Duodenal mucosa (tissue), 2 donors: Measurements from ENCODE around the gene NAV3.

Source experiments
- H3K27ac ChIP-seq: one replicate; pipeline ENCODE4 v1.7.0; 2013; ENCODE audit warnings: low read depth, low read length
- H3K27me3 ChIP-seq, 2 donors: one replicate each; pipeline ENCODE4 v1.7.0; 2013; ENCODE audit warnings: low read length in 2 of 2, control low read depth in 1 of 2; ENCODE audit not compliant: insufficient read depth in 2 of 2, control insufficient read depth in 1 of 2
- H3K36me3 ChIP-seq, 2 donors: one replicate each; pipeline ENCODE4 v1.7.0; 2013; ENCODE audit warnings: low read length in 2 of 2, control low read depth in 1 of 2; ENCODE audit not compliant: insufficient read depth in 2 of 2, control insufficient read depth in 1 of 2
- H3K4me1 ChIP-seq, 2 donors: one replicate each; pipeline ENCODE4 v1.7.0; 2013; ENCODE audit warnings: low read length in 2 of 2, control low read depth in 1 of 2; ENCODE audit not compliant: insufficient read depth in 2 of 2, control insufficient read depth in 1 of 2
- H3K4me3 ChIP-seq, 2 donors: one replicate each; pipeline ENCODE4 v1.7.0; 2013; ENCODE audit warnings: low read length in 2 of 2, low read depth in 1 of 2
- H3K9ac ChIP-seq, 2 donors: one replicate each; pipeline ENCODE4 v1.7.0; 2013; ENCODE audit warnings: low read length in 2 of 2, low read depth in 1 of 2
- H3K9me3 ChIP-seq, 2 donors: one replicate each; pipeline ENCODE4 v1.7.0; 2013; ENCODE audit warnings: low read length in 2 of 2, control low read depth in 1 of 2; ENCODE audit not compliant: control insufficient read depth in 1 of 2

Gene NAV3

GRCh38 chr12:77878901-77879300 is 48.2 kb downstream of the NAV3 start:
- Histone ChIP-seq H3K4me3 (no peak overlapping the region), H3K27me3 (no peaks in the 10 kb centered on the region), H3K36me3 (no peaks in the 10 kb centered on the region), H3K4me1 (no peaks in the 10 kb centered on the region), H3K27ac (no peak overlapping the region), H3K9ac (no peak overlapping the region), H3K9me3 (no peaks in the 10 kb centered on the region)

- Histone ChIP-seq H3K27me3 (no peaks in the 10 kb centered on the region), H3K4me3 (no peak overlapping the region), H3K36me3 (no peaks in the 10 kb centered on the region), H3K9ac (no peak overlapping the region), H3K4me1 (no peaks in the 10 kb centered on the region), H3K9me3 (no peaks in the 10 kb centered on the region), H3K27ac (no peak overlapping the region)
Observed at GRCh38 chr12:77882709-77883108, 52.0 kb downstream of the NAV3 start.

- Histone ChIP-seq H3K27ac (no peak overlapping the region), H3K4me1 (peaks cover 0 to 3% of the 10 kb centered on the region in 2 donors), H3K36me3 (no peaks in the 10 kb centered on the region)
Observed at GRCh38 chr12:77888611-77889010, 57.9 kb downstream of the NAV3 start.

GRCh38 chr12:77891518-77892147 is 60.9 kb downstream of the NAV3 start:
- peaks cover 0 to 6% of the 10 kb centered on the region in 2 donors for H3K4me1 ChIP-seq
- no peaks in the 10 kb centered on the region for H3K9me3 ChIP-seq
- H3K36me3 ChIP-seq = no peaks in the 10 kb centered on the region
- H3K27me3 ChIP-seq = no peaks in the 10 kb centered on the region
- H3K4me3 ChIP-seq = no peak overlapping the region
- H3K9ac ChIP-seq = no peak overlapping the region
- H3K27ac ChIP-seq = no peak overlapping the region

More at GRCh38 chr12:77888611-77889010, 57.9 kb downstream of the NAV3 start:
- Histone ChIP-seq H3K9ac (no peak overlapping the region), H3K9me3 (no peaks in the 10 kb centered on the region), H3K4me3 (no peak overlapping the region), H3K27me3 (no peaks in the 10 kb centered on the region)

GRCh38 chr12:77893918-77894317 is 63.2 kb downstream of the NAV3 start:
- H3K27me3 ChIP-seq = no peaks in the 10 kb centered on the region
- H3K9me3 ChIP-seq = no peaks in the 10 kb centered on the region
- H3K4me1 ChIP-seq = peaks cover 0 to 6% of the 10 kb centered on the region in 2 donors
- H3K36me3 ChIP-seq = no peaks in the 10 kb centered on the region
- H3K4me3 ChIP-seq = no peak overlapping the region
- H3K27ac ChIP-seq = no peak overlapping the region
- no peak overlapping the region for H3K9ac ChIP-seq

GRCh38 chr12:77894556-77894955 is 63.9 kb downstream of the NAV3 start:
- no peak overlapping the region for H3K27ac ChIP-seq

GRCh38 chr12:77895699-77896098 is 65.0 kb downstream of the NAV3 start:
- Histone ChIP-seq H3K9ac (no peak overlapping the region), H3K4me1 (peaks cover 0 to 6% of the 10 kb centered on the region in 2 donors), H3K27ac (no peak overlapping the region), H3K27me3 (no peaks in the 10 kb centered on the region), H3K36me3 (no peaks in the 10 kb centered on the region), H3K9me3 (no peaks in the 10 kb centered on the region), H3K4me3 (no peak overlapping the region)

More at GRCh38 chr12:77894556-77894955, 63.9 kb downstream of the NAV3 start:
- H3K4me1 ChIP-seq = peaks cover 0 to 6% of the 10 kb centered on the region in 2 donors
- H3K36me3 ChIP-seq = no peaks in the 10 kb centered on the region
- H3K27me3 ChIP-seq = no peaks in the 10 kb centered on the region
- H3K9me3 ChIP-seq = no peaks in the 10 kb centered on the region
- H3K9ac ChIP-seq = no peak overlapping the region
- H3K4me3 ChIP-seq = no peak overlapping the region

- Histone ChIP-seq H3K36me3 (no peaks in the 10 kb centered on the region), H3K9ac (no peak overlapping the region), H3K27ac (no peak overlapping the region), H3K4me3 (no peak overlapping the region), H3K27me3 (no peaks in the 10 kb centered on the region), H3K9me3 (no peaks in the 10 kb centered on the region), H3K4me1 (no peaks in the 10 kb centered on the region)
Observed at GRCh38 chr12:77907936-77908335, 77.2 kb downstream of the NAV3 start.

- no peaks in the 10 kb centered on the region for H3K4me1 ChIP-seq
- H3K9me3 ChIP-seq = no peaks in the 10 kb centered on the region
Observed at GRCh38 chr12:77914081-77914488, 83.4 kb downstream of the NAV3 start.

GRCh38 chr12:77915071-77915600 is 84.4 kb downstream of the NAV3 start:
- Histone ChIP-seq H3K27ac (no peak overlapping the region), H3K36me3 (no peaks in the 10 kb centered on the region), H3K9ac (no peak overlapping the region), H3K4me3 (no peak overlapping the region), H3K9me3 (no peaks in the 10 kb centered on the region), H3K27me3 (no peaks in the 10 kb centered on the region), H3K4me1 (no peaks in the 10 kb centered on the region)

More at GRCh38 chr12:77914081-77914488, 83.4 kb downstream of the NAV3 start:
- no peaks in the 10 kb centered on the region for H3K27me3 ChIP-seq
- H3K36me3 ChIP-seq = no peaks in the 10 kb centered on the region
- H3K4me3 ChIP-seq = no peak overlapping the region
- H3K9ac ChIP-seq = no peak overlapping the region
- H3K27ac ChIP-seq = no peak overlapping the region
